OCI-LY7 (cell line): ENCODE data around the gene SYT2. TPM values are rescaled to one million over a fixed set of nuclear protein-coding genes. Genes with fewer than 3 reads are reported as not detected.

Experiments
- BruUV-seq: library from RNA; stranded (reverse); fragments of 400-500 nt; replicated peaks from 2 replicates; lab custom pipeline; 2021; lab: Mats Ljungman, UMichigan
- CTCF ChIA-PET: fragments of 300-600 bp; sonication (Branson Sonifier 250); formaldehyde crosslinking; loops from one replicate; lab custom pipeline; 2022; ENCODE audit warnings: antibody characterized with exemption; ENCODE audit not compliant: unreplicated experiment; lab: Charles Lee
- POLR2A ChIA-PET: fragments of 300-600 bp; sonication (Branson Sonifier 250); formaldehyde crosslinking; loops from one replicate; lab custom pipeline; 2022; ENCODE audit warnings: antibody characterized with exemption; lab: Charles Lee
- DNase-seq: peaks from one replicate; pipeline ENCODE4 v3.0.0-alpha.2; 2015; ENCODE audit warnings: low spot score
- H2AFZ ChIP-seq: fragments of 200-600 bp; sonication (generic), shearing (Covaris generic); 2 replicates; pipeline ENCODE4 v1.6.1; 2014; ENCODE audit warnings: mild to moderate bottlenecking, antibody characterized with exemption, low read length, moderate library complexity
- H3K27ac ChIP-seq: fragments of 200-600 bp; sonication (generic); 2 replicates; pipeline ENCODE4 v1.5.1; 2014; ENCODE audit warnings: mixed run types, low read depth, mild to moderate bottlenecking, moderate library complexity, low read length, inconsistent platforms; ENCODE audit not compliant: poor library complexity, severe bottlenecking
- H3K36me3 ChIP-seq: fragments of 200-600 bp; sonication (generic); 2 replicates; pipeline ENCODE4 v1.6.1; 2014; ENCODE audit warnings: mild to moderate bottlenecking, antibody characterized with exemption, low read length, moderate library complexity, mixed read lengths; ENCODE audit not compliant: insufficient read depth
- H3K4me1 ChIP-seq: fragments of 200-600 bp; sonication (generic); 2 replicates; pipeline ENCODE4 v1.5.1; 2014; ENCODE audit warnings: mild to moderate bottlenecking, low read length; ENCODE audit not compliant: insufficient read depth, poor library complexity, severe bottlenecking
- H3K4me2 ChIP-seq: fragments of 200-600 bp; sonication (generic); 2 replicates; pipeline ENCODE4 v1.6.1; 2014; ENCODE audit warnings: mild to moderate bottlenecking, low read length
- H3K4me3 ChIP-seq: fragments of 200-600 bp; sonication (generic); 2 replicates; pipeline ENCODE4 v1.5.1; 2014; ENCODE audit warnings: mild to moderate bottlenecking, low read depth, low read length; ENCODE audit not compliant: poor library complexity, severe bottlenecking
- H3K79me2 ChIP-seq: fragments of 200-600 bp; sonication (generic); 2 replicates; pipeline ENCODE4 v1.6.1; 2016; ENCODE audit warnings: low read depth, mild to moderate bottlenecking, low read length, moderate library complexity, mixed read lengths; ENCODE audit not compliant: insufficient read depth
- H3K9me2 ChIP-seq: fragments of 200-600 bp; sonication (generic); 2 replicates; pipeline ENCODE4 v1.6.1; 2016; ENCODE audit warnings: mild to moderate bottlenecking, low read length, mixed read lengths; ENCODE audit not compliant: insufficient read depth
- H3K9me3 ChIP-seq: fragments of 200-600 bp; sonication (generic); 2 replicates; pipeline ENCODE4 v1.6.1; 2014; ENCODE audit warnings: mild to moderate bottlenecking, mixed run types, low read length, mixed read lengths
- H4K20me1 ChIP-seq: fragments of 200-600 bp; sonication (generic); 2 replicates; pipeline ENCODE4 v1.6.1; 2014; ENCODE audit warnings: mild to moderate bottlenecking, antibody characterized with exemption, low read length, moderate library complexity, mixed read lengths; ENCODE audit not compliant: insufficient read depth
- EZH2phosphoT487 ChIP-seq: fragments of 200-600 bp; sonication (generic); IDR thresholded peaks from 2 replicates; pipeline ENCODE4 v1.6.1; 2018; ENCODE audit warnings: low read depth, borderline replicate concordance, mild to moderate bottlenecking, mixed run types, antibody characterized with exemption, low read length, moderate library complexity, mixed read lengths
- intact Hi-C: fragments of 100-400 bp; cut with micrococcal nuclease; formaldehyde crosslinking; loops from one replicate; pipeline ENCODE4 v1.10.0; 2022; ENCODE audit not compliant: unreplicated experiment
- total RNA-seq, 2 experiments: library from RNA; depleted of rRNA in 1 of 2; stranded (reverse); fragments of >200 nt in 1 of 2; shearing (Covaris generic) in 1 of 2; gene quantifications; 2 replicates each; pipeline ENCODE4 v1.2.3, GENCODE V29; 2014 to 2022
- TF ChIP-seq, protein P1 (sequence below): fragments of 200-600 bp; sonication (generic); conservative IDR thresholded peaks from 2 replicates; pipeline ENCODE4 v1.5.1; 2014; ENCODE audit warnings: mild to moderate bottlenecking, antibody characterized with exemption, low read length, moderate library complexity, mixed read lengths

Gene SYT2
- total RNA-seq, 2 experiments from 2014 or later: not detected

DNA sequence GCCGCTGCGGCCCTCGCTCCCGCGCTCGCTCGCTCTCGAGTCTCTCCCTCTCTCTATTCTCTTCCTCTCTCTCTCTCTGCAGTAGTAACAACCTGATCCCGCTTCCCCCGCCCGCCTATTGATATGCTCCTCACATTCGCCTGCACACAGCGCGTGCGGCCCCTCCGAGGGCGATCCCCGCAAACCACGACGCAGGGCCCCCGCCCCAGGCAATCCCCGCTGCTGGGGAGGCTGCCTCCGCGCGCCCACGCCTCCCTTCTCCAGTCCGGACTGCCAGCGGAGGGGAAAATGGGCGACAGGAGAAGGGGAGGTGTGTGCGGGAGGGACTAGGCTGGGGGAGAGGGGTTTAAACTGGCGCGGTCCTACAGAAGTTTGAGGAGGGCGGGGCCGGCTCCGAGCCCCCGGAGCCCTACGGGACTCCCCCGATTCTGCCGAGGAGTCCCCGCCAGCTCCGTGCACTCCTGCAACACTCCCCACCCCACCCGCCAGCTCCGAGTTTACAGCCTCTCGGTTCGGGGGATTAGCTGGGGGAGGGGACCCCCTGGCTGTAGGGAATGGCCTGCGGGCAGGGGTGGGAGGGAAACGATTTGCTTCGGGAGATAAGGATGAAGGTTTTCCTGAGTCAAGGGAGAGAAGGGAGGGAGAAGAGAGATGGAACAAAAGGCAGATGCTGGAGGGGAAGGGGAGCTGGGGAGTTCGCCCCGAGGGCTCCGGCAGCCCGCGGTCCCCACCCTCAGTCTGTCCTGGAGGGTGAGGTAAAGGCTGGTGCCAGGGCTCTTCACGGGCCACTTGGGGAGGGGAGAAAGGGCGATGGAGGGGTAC lies 66.6 kb downstream of the SYT2 start:
- Histone ChIP-seq H4K20me1 (no peaks in the 10 kb centered on the region), H3K36me3 (no peaks in the 10 kb centered on the region), H3K4me3 (no peak overlapping the region), H3K9me2 (no peaks in the 10 kb centered on the region), H3K9me3 (no peaks in the 10 kb centered on the region), H2AFZ (no peak overlapping the region), H3K79me2 (no peaks in the 10 kb centered on the region), H3K4me1 (no peaks in the 10 kb centered on the region), H3K4me2 (no peak overlapping the region), H3K27ac (no peak overlapping the region)
- TF ChIP-seq, protein P1, sequence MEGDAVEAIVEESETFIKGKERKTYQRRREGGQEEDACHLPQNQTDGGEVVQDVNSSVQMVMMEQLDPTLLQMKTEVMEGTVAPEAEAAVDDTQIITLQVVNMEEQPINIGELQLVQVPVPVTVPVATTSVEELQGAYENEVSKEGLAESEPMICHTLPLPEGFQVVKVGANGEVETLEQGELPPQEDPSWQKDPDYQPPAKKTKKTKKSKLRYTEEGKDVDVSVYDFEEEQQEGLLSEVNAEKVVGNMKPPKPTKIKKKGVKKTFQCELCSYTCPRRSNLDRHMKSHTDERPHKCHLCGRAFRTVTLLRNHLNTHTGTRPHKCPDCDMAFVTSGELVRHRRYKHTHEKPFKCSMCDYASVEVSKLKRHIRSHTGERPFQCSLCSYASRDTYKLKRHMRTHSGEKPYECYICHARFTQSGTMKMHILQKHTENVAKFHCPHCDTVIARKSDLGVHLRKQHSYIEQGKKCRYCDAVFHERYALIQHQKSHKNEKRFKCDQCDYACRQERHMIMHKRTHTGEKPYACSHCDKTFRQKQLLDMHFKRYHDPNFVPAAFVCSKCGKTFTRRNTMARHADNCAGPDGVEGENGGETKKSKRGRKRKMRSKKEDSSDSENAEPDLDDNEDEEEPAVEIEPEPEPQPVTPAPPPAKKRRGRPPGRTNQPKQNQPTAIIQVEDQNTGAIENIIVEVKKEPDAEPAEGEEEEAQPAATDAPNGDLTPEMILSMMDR: no peak
- no peak for TF ChIP-seq EZH2phosphoT487
- ChIA-PET CTCF (no interaction called here), POLR2A (no interaction called here)
- no peak for DNase-seq
- intact Hi-C loops: no loop called here
- BruUV-seq: no TSS peak

DNA sequence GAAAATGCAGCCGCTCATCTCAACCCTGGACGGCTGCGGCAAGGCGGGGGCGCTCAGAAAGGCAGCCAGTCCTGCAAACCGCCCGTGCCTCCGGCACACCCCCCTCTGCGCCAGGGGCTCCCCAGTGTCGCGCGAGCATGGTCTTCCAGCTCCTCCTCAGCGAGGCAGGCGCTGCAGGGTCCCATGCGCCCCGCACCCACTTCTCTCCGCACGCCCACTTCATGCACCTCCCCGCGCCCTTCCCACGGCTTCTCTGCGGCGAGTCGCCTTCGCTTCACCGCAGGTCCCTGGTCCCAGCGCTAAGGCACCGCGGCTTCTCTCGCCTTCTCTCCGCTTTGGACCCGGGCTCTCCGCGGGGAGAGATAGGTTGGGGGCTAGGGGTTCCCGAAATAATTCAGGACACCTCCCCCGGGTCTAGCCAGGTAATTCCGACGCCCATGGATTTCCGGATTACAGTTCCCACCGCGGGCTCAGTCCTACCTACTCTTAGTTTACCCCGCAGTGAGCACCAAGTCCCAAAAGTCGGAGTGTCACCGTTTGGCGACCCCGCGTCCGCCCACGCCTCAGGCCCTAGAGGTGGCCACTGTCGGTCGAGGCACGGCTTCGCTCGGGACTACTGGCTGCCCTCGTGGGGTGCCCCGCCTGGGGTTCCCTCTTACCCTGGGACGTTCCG lies 67.5 kb downstream of the SYT2 start:
- no peak for DNase-seq
- BruUV-seq: no TSS peak
- ChIA-PET CTCF (no interaction called here), POLR2A (no interaction called here)
- Histone ChIP-seq H3K36me3 (no peaks in the 10 kb centered on the region), H2AFZ (no peak overlapping the region), H4K20me1 (no peaks in the 10 kb centered on the region), H3K9me3 (no peaks in the 10 kb centered on the region), H3K4me1 (no peaks in the 10 kb centered on the region), H3K9me2 (no peaks in the 10 kb centered on the region), H3K79me2 (no peaks in the 10 kb centered on the region), H3K4me2 (no peak overlapping the region), H3K27ac (no peak overlapping the region), H3K4me3 (no peak overlapping the region)
- intact Hi-C loops: no loop called here
- no peak for TF ChIP-seq EZH2phosphoT487
- TF ChIP-seq, protein P1: no peak

DNA sequence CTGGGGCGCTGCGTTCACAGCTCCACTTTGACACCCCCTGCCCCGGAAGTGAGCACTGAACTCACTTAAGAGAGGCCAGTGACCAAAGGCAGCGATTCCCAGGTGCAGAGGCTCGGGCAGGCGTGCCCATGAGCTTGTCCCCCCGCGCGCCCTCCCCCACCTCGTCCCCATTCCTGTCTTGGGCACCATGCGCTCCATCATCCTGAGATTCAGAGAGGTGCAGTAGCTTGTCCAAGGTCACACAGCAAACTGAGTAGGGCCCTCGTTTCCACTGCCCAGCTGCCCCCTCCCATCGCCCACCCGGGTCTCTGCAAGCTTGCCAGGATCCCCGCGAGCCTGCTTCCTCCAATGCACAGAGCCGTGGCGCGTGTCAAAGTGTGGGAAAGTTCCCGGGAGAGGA lies 68.0 kb downstream of the SYT2 start:
- CTCF ChIA-PET: no interaction called here
- Histone ChIP-seq H3K9me2 (no peaks in the 10 kb centered on the region), H3K4me1 (no peaks in the 10 kb centered on the region), H2AFZ (no peak overlapping the region), H3K4me3 (no peak overlapping the region), H4K20me1 (no peaks in the 10 kb centered on the region), H3K79me2 (no peaks in the 10 kb centered on the region), H3K4me2 (no peak overlapping the region), H3K36me3 (no peaks in the 10 kb centered on the region), H3K27ac (no peak overlapping the region), H3K9me3 (no peaks in the 10 kb centered on the region)
- intact Hi-C loops: no loop called here
- no TSS peak for BruUV-seq
- no peak for TF ChIP-seq EZH2phosphoT487
- TF ChIP-seq, protein P1: no peak
- DNase-seq: no peak
- POLR2A ChIA-PET: no interaction called here
